ENCODE results near the gene KAZN.

DNA sequence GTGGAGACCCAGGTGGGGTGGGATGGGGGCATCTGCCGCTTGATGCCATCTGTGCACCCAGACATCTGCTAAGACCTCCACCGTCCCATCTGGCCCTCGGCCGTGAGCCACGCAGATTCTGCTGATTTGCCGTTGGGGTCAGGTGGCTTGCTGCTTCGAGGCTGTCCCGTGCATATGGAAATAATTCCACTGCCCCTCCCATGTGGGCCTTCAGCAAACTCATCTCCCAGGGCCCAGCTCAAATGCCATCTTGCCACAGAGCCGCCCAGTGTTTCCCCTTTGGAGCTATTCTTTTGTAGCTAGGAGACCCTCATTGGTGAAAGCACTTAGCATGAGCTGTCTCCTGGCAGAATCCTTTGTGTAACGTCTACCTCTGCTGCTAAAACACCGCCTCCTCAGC is 99.8 kb downstream of the KAZN start:
- no peak for TF ChIP-seq POLR2A (IDR thresholded peaks at IDR 0.05)
- TF ChIP-seq CTCF (IDR thresholded peaks at IDR 0.05) = no peak
